GM23338 (cell line): Measurements from ENCODE around the gene CUTC.

Experiments
- CREB1 ChIP-seq: fragments of 250-450 bp; sonication (Bioruptor Pico); IDR thresholded peaks from 2 replicates; pipeline ENCODE4 v1.5.0; 2020; ENCODE audit warnings: low read depth, mild to moderate bottlenecking, moderate library complexity
- CTCF ChIP-seq, 2 experiments: fragments of 200-600 bp in 1 of 2; sonication (generic) in 1 of 2; conservative IDR thresholded peaks; 2 replicates each; pipeline versions ENCODE4 v1.5.1 to v1.6.1; 2016 to 2017; ENCODE audit warnings: antibody characterized with exemption in 2 of 2, low read depth in 2 of 2, mild to moderate bottlenecking in 2 of 2, moderate library complexity in 1 of 2
- EZH2 ChIP-seq: fragments of 200-600 bp; sonication (generic); IDR thresholded peaks from one replicate; pipeline ENCODE4 v1.8.0; 2017; ENCODE audit warnings: antibody characterized with exemption, mild to moderate bottlenecking, low read depth; ENCODE audit not compliant: unreplicated experiment
- EZH2phosphoT487 ChIP-seq: fragments of 200-600 bp; sonication (generic); IDR thresholded peaks from one replicate; pipeline ENCODE4 v1.8.1; 2018; ENCODE audit warnings: antibody characterized with exemption; ENCODE audit not compliant: unreplicated experiment
- JUNB ChIP-seq: IDR thresholded peaks from one replicate; pipeline ENCODE4 v1.6.1; 2016; ENCODE audit warnings: antibody characterized with exemption; ENCODE audit not compliant: unreplicated experiment
- NANOG ChIP-seq: IDR thresholded peaks from 2 replicates; pipeline ENCODE4 v1.6.1; 2016; ENCODE audit warnings: antibody characterized with exemption, borderline replicate concordance
- POLR2AphosphoS5 ChIP-seq: IDR thresholded peaks from 2 replicates; pipeline ENCODE4 v1.6.1; 2016; ENCODE audit warnings: antibody characterized with exemption, low read depth
- STAT1 ChIP-seq: IDR thresholded peaks from one replicate; pipeline ENCODE4 v1.6.1; 2016; ENCODE audit warnings: antibody characterized with exemption; ENCODE audit not compliant: unreplicated experiment
- ZNF331 ChIP-seq: fragments of 250-450 bp; sonication (Bioruptor Pico); IDR thresholded peaks from 2 replicates; pipeline ENCODE4 v1.5.0; 2020; ENCODE audit warnings: low read depth, mild to moderate bottlenecking, moderate library complexity
- TF ChIP-seq, protein P1 (sequence below): IDR thresholded peaks from one replicate; pipeline ENCODE4 v1.6.1; 2018; ENCODE audit warnings: antibody characterized with exemption; ENCODE audit not compliant: unreplicated experiment
- TF ChIP-seq, protein P2 (sequence below): IDR thresholded peaks from 2 replicates; pipeline ENCODE4 v1.6.1; 2016; ENCODE audit warnings: antibody characterized with exemption

- no peak for TF ChIP-seq CTCF (conservative IDR thresholded peaks at IDR 0.05; ENCODE audit: low read depth in 2 of 2)
- TF ChIP-seq ZNF331 = no peak
- no peak for TF ChIP-seq EZH2phosphoT487
- TF ChIP-seq, protein P1, sequence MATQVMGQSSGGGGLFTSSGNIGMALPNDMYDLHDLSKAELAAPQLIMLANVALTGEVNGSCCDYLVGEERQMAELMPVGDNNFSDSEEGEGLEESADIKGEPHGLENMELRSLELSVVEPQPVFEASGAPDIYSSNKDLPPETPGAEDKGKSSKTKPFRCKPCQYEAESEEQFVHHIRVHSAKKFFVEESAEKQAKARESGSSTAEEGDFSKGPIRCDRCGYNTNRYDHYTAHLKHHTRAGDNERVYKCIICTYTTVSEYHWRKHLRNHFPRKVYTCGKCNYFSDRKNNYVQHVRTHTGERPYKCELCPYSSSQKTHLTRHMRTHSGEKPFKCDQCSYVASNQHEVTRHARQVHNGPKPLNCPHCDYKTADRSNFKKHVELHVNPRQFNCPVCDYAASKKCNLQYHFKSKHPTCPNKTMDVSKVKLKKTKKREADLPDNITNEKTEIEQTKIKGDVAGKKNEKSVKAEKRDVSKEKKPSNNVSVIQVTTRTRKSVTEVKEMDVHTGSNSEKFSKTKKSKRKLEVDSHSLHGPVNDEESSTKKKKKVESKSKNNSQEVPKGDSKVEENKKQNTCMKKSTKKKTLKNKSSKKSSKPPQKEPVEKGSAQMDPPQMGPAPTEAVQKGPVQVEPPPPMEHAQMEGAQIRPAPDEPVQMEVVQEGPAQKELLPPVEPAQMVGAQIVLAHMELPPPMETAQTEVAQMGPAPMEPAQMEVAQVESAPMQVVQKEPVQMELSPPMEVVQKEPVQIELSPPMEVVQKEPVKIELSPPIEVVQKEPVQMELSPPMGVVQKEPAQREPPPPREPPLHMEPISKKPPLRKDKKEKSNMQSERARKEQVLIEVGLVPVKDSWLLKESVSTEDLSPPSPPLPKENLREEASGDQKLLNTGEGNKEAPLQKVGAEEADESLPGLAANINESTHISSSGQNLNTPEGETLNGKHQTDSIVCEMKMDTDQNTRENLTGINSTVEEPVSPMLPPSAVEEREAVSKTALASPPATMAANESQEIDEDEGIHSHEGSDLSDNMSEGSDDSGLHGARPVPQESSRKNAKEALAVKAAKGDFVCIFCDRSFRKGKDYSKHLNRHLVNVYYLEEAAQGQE = no peak
- TF ChIP-seq POLR2AphosphoS5 = no peak
- no peak for TF ChIP-seq JUNB
- TF ChIP-seq EZH2 = no peak
- TF ChIP-seq, protein P2, sequence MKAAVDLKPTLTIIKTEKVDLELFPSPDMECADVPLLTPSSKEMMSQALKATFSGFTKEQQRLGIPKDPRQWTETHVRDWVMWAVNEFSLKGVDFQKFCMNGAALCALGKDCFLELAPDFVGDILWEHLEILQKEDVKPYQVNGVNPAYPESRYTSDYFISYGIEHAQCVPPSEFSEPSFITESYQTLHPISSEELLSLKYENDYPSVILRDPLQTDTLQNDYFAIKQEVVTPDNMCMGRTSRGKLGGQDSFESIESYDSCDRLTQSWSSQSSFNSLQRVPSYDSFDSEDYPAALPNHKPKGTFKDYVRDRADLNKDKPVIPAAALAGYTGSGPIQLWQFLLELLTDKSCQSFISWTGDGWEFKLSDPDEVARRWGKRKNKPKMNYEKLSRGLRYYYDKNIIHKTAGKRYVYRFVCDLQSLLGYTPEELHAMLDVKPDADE = no peak
- no peak for TF ChIP-seq CREB1
- no peak for TF ChIP-seq NANOG
- no peak for TF ChIP-seq STAT1
Measured at GRCh38 chr10:99787311-99787710, 55.3 kb downstream of the CUTC start.
